C1 segment of cervical spinal cord (tissue), 14 donors: ENCODE measurements around the gene OR4B1.
"Not testable (repeated sequence)": the region's sequence is repeated elsewhere in the genome, so short reads cannot be mapped to it uniquely, and the experiment has no call there.

Source experiments
- DNase-seq, 14 donors: peaks; one replicate each; lab custom pipeline; 2025; lab: John Stamatoyannopoulos, UW

Gene OR4B1

DNA sequence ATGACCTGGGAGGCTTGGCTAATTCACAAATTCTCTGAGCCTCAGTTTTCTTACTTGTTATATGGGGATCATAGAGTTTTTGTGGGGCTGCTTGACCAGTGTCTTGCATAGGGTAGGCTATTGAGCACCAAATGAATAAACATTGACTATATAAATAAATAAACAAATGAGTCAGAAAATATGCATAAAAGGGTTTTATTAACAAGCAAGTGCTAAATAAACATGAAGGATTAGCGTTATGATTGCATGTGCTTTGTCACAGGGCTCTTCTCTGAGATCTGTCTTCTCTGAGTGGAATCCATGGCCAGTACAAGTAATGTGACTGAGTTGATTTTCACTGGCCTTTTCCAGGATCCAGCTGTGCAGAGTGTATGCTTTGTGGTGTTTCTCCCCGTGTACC is at the start of gene OR4B1:
TSS of gene OR4B1 (plus strand) at position 301 of the 400 bp plus-strand sequence. CDS start at position 301, 0 bp downstream.
- no peak for DNase-seq

GRCh38 chr11:48167380-48167779 is 49.2 kb upstream of the OR4B1 start:
- DNase-seq, result no peak

DNA sequence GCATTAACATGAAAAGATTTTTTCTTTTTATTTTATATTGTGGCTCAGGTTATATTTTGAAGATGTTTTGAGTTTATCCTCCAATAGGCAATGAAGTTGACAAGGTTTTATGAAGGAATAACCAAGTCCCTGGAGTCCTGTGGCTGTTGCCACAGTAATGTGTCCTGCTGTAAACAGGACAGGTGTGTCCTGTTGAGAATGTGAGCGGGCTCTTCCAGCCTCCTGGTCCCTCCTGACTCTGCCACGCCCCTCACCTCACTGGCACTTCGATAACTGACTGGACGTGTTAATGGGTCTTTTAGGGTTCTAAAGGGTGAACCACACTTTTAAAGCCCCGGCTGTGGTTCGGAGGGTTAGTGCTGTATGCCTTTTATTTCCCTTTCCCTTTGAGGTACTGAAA is 47.8 kb upstream of the OR4B1 start:
- DNase-seq, result no peak

DNA sequence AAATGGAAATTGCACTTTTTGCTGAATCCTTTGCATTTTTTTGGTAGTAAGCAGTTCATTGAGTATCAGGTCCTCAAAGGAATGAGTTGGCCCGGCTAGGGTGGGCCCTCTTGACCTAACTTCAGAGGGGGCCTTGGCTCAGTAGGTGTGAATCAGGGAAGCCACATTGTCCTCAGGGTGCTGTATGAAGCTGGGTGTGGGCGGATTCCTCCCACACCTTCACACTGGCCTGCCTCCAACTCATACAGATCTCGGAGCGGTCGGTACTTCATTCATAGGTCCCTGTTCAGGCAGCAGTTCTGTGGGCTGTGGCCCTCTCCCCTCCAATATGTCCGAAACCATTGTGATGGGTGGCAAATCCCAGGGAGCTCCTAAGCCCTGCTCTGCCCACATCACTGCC is 47.4 kb upstream of the OR4B1 start:
- no peak for DNase-seq

DNA sequence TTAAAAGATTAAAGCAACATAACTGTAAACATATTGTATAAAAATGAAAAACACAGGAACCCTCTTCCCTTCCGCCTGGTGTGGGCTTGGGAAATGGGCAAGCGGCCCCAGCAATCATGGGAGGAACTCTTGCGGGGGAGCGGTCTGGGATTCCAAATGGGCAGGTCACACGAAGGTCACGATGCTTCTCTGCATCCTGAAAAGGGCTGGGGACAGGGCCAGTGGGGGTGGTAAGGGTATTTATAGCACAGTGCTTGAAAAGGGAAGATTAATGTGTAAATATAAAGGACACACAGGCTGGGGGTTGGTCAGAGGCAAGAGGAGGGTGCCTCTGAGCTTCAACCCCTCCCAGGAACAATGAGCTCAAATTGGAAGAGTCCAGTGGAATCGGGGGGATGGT is 46.9 kb upstream of the OR4B1 start:
- no peak for DNase-seq

GRCh38 chr11:48170241-48171233 is 46.1 kb upstream of the OR4B1 start:
- DNase-seq, result no peak

GRCh38 chr11:48172818-48173609 is 43.6 kb upstream of the OR4B1 start:
- DNase-seq, result peak in 10 of 14 donors; percentile 1 to 38 (median 27)

DNA sequence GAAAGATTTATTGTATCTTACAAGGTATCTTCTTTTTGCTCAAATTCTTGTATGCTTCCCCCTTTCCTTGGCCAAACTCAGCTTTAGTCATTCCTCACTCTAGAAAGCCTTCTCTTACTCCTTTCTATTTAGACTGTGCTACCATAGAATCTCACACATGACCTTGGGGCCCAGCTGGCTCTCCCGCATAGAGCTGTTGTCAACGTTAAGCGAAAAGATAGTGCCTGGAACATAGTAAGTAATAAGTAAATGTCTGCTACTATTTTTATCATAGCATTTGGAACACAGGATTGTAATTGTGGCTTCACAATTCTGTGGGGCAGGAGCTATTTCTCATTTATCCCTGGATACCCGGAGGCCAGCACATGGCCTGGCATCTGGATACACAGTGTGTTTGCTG is 38.9 kb upstream of the OR4B1 start:
- DNase-seq, result no peak

DNA sequence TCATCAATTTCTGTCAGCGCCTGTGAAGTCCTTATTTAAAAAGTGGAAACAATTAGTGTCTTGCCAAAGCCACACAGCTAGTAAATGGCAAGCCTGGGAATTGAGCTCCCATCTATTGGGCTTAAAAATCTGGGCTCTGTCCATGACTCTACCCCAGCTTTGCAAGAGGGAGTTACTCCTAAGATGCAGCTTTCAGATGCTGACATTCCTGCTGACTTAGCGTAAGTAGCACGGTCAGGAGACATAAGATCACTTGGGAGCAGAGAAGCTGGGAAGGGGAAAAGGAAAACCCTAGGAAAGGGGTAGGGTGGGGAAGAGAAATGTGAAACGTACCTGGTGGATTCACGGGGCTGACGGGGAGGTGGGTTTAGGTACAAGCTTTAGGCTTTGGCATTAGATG is 36.0 kb upstream of the OR4B1 start:
- DNase-seq, result no peak

- no peak for DNase-seq
Observed at GRCh38 chr11:48182860-48183526, 33.6 kb upstream of the OR4B1 start.

- DNase-seq, result no peak
Observed at GRCh38 chr11:48184452-48184851, 32.2 kb upstream of the OR4B1 start.

GRCh38 chr11:48190906-48191654 is 25.5 kb upstream of the OR4B1 start:
- not testable (repeated sequence) for DNase-seq

- no peak for DNase-seq
Observed at GRCh38 chr11:48193876-48194275, 22.7 kb upstream of the OR4B1 start.

- no peak for DNase-seq
Observed at GRCh38 chr11:48207881-48208280, 8.7 kb upstream of the OR4B1 start.

- DNase-seq, result no peak
Observed at GRCh38 chr11:48210052-48210451, 6.6 kb upstream of the OR4B1 start.

- no peak for DNase-seq
Observed at GRCh38 chr11:48228761-48229160, 12.2 kb downstream of the OR4B1 start.

DNA sequence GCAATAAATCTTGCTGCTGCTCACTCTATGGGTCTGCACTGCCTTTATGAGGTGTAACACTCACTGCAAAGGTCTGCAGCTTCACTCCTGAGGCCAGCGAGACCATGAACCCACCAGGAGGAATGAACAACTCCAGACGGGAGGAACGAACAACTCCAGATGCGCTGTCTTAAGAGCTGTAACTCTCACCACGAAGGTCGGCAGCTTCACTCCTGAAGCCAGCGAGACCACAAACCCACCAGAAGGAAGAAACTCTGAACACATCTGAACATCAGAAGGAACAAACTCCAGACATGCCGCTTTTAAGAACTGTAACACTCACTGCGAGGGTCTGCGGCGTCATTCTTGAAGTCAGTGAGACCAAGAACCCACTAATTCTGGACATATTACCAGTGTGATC is 13.4 kb downstream of the OR4B1 start:
- DNase-seq, result not testable (repeated sequence)

- no peak for DNase-seq
Observed at GRCh38 chr11:48237727-48238126, 21.1 kb downstream of the OR4B1 start.

- no peak for DNase-seq
Observed at GRCh38 chr11:48242501-48242900, 25.9 kb downstream of the OR4B1 start.

DNA sequence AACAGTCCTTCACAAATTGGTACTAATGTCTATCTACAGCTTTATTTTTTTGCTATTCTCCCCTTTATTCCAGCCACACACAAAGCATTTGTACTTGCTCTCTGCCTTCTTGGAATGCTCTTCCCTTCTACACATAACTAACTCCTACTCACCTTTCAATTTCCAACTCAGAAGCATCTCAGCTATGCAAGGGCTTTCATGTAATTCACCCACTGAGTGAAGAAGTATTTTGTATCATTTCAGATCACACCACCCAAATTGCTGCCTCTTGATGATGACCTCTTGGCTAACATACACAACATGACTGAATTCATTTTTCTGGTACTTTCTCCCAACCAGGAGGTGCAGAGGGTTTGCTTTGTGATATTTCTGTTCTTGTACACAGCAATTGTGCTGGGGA is 28.2 kb downstream of the OR4B1 start, which contains the start of gene OR4X2:
TSS of gene OR4X2 (plus strand) at position 301 of the 400 bp plus-strand sequence. CDS start at position 301, 0 bp downstream.
- DNase-seq, result no peak

- no peak for DNase-seq
Observed at GRCh38 chr11:48248902-48249301, 32.3 kb downstream of the OR4B1 start.
